Fibroblast of villous mesenchyme (primary cell): Measurements from ENCODE around the gene PLP2. TPM values are rescaled to one million over a fixed set of nuclear protein-coding genes. Genes with fewer than 3 reads are reported as not detected.

ENCODE experiments used
- DNase-seq: peaks from one replicate; pipeline ENCODE4 v3.0.0-alpha.2; 2010; ENCODE audit warnings: low read depth
- H3K4me3 ChIP-seq: 2 replicates; pipeline ENCODE4 v1.5.1; 2011; ENCODE audit warnings: low read depth, mild to moderate bottlenecking, low read length
- CTCF ChIP-seq: IDR thresholded peaks from 2 replicates; pipeline ENCODE4 v1.5.1; 2012; ENCODE audit warnings: low read depth, mild to moderate bottlenecking, low read length; ENCODE audit not compliant: insufficient read depth
- total RNA-seq: library from RNA; depleted of rRNA; stranded (reverse); fragments of >200 nt; gene quantifications from 2 replicates; pipeline ENCODE4 v1.2.3, GENCODE V29; 2012

The PLP2 gene
- total RNA-seq, 1 donor, result 19.0 TPM

DNA sequence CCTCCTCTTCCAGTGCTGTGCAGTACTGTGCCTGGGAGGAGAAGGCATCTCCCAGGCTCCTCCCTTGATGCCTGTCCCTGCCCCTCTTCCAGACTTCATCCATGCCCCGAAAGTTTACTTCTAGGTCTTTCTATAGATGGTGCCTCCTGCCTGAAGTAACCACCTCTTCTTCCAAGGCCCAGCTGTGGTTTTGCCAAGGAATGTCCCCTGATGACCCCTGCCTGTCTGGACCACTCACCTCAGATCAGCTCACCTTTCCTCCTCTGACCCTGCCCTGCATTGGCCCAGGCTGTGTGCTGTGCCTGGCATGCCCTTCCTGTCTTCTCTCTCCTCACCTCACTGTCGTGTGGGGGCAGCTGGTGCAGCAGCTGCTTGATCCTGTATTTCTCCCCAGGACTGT is 7.7 kb downstream of the PLP2 start:
- no peak for DNase-seq
- no peak for TF ChIP-seq CTCF

DNA sequence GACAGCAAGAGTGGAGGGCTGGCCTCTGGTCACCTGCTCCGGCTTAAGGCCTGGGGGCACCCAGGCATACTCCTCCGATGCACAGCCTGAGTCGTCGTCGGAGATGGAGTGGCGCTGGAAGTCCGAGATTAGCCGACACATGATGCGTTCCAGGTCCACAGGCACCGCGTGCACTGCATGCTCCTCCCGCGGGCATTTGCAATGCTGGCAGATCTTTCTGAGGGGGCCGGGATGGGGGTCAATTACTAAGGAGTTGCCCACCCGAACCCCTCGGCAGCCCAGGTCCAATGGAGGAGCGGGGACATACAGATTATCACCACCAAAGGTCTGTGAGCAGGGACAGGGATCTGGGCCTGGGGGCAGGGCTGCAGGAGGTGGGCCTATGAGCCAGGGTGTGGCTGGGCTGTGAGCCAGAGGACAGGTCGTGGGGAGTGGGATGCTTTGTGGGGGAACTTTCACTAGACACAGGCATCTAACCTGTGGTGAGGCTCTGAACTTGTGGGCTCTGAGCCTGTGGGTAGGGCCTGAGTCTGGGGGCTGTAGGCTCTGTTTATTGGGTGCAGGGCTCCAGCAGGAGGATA is 12.1 kb downstream of the PLP2 start:
- peak overlapping the region; percentile 34 for H3K4me3 ChIP-seq
- DNase-seq, result no peak
- TF ChIP-seq CTCF, result no peak

More for the DNA sequence above, 7.7 kb downstream of the PLP2 start:
- no peak overlapping the region for H3K4me3 ChIP-seq

DNA sequence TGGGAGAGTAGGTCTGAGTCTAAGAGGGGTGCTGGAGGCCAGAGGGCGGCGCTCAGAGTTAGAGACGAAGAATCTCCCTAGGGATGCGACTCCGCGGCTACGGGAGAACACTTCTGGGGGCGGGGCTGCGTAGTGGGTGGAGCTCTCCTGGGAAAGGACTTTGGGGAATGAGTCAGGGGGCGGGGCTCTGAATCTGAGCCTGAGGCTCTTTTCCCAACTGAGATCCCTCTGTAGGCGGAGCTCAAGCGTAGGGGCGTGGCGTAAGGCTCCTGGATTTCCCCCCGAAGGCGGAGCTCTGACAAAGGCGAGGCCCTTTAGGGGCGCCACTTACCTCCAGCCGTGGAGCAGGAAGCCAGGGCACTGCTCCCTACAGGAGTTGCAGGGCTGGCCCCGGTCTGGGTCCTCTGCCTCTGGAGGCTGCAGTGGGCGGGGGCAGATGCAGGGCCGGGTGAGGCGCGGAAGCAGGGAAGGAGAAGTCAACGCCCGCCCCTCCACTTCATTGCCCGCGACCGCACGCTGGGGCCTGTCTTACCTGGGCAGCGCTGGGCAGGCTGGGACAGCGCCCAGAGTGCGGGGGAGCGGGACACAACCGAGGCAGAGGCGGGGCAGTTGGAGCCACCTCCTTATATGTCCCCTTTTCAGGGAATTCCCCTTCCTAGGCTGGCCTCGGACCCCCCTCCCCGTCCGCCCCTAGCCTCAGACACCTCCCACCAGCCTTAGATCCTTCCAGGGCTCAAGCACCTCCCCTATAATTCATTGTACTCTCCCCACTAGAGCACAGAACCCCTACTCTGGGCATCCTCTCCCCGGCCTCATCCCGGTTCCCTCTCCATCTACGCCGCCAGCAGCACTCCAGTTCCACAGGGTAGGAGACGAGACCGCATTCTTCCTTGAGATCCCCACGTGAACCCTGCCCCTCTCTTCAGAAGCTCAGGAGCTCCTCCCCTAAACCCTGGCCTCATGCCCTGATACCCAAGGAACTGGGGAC is 12.9 kb downstream of the PLP2 start:
- peak overlapping the region; percentile 73 for H3K4me3 ChIP-seq
- DNase-seq, result peak; percentile 92
- TF ChIP-seq CTCF, result peak; percentile 2

- H3K4me3 ChIP-seq, result peak within 1 kb of the TSS; percentile 73
- peak; percentile 33 for TF ChIP-seq CTCF
- peak; percentile 70 for DNase-seq
Observed at GRCh38 chrX:49186125-49187027, 14.7 kb downstream of the PLP2 start, which contains the start of gene PRICKLE3. Gene PRICKLE3, minus strand, starts transcription at chrX:49186373. Its CDS starts 76 bp downstream, at chrX:49186297.

DNA sequence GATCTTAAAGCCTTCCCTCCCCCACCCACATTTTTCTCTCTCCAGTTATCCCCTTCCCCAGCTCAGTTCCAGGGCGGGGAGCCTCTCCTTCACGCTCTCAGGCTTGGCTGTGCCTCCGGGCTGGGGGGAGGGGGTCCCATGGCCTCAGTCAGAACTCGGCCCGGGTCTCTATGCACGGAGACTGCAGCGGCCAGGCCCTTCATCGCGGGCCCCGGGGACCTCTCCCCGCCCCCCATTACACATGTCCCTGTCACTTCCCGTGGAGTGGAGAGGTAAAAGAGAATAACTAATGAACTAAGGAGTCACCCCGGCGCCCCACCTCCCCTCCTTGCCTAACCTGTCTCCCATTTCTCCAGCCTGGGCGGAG is 15.3 kb downstream of the PLP2 start:
- H3K4me3 ChIP-seq, result no peak overlapping the region
- no peak for TF ChIP-seq CTCF
- no peak for DNase-seq

DNA sequence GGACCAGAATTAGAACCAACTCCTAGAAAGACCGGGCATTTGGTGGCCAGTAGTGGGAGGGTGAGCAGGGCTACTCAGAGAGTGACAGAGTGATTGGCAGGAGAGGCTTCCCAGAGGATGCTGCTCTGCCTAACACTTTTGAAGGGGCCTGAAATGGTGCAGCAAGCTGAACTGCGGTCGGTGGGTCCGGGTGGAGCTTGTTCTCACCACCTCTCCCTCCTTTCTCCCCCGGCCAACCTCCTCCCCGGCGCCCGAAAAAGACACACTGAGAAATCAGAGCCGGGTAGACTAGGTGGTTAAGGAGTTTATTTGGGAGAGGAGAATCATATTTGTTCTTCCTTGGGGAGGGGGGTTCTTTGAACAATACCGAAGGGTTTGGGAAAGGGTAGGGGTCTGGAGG is 15.8 kb downstream of the PLP2 start:
- DNase-seq, result no peak
- H3K4me3 ChIP-seq, result no peak overlapping the region
- no peak for TF ChIP-seq CTCF
